SK-N-SH treated with all-trans-retinoic acid at 6 μM for 48 hours (cell line): ENCODE measurements around the gene HMGN4.
"Not testable (repeated sequence)": the region's sequence is repeated elsewhere in the genome, so short reads cannot be mapped to it uniquely, and the experiment has no call there.

Experiments used
- ATAC-seq: fragments of 200-7000 bp; cut with Tn5 transposase; 3 replicates; pipeline ENCODE4 v1.9.1; 2020; ENCODE audit warnings: mild to moderate bottlenecking, moderate library complexity
- ARNTL ChIP-seq: fragments of 450-650 bp; formaldehyde crosslinking; IDR thresholded peaks from 2 replicates; pipeline ENCODE4 v1.5.0; 2020; ENCODE audit warnings: low read depth, mild to moderate bottlenecking, moderate library complexity, borderline replicate concordance
- BACH2 ChIP-seq: fragments of 250-450 bp; sonication (Bioruptor Pico); IDR thresholded peaks from 2 replicates; pipeline ENCODE4 v1.9.0; 2021; ENCODE audit warnings: mild to moderate bottlenecking, borderline replicate concordance
- CREB5 ChIP-seq: fragments of 250-450 bp; sonication (Bioruptor Pico); IDR thresholded peaks from 2 replicates; pipeline ENCODE4 v1.5.1; 2020; ENCODE audit warnings: low read depth, mild to moderate bottlenecking, moderate library complexity
- CSDC2 ChIP-seq: fragments of 250-450 bp; sonication (Bioruptor Pico); IDR thresholded peaks from 2 replicates; pipeline ENCODE4 v1.5.0; 2020; ENCODE audit warnings: mild to moderate bottlenecking, moderate library complexity
- CSRNP3 ChIP-seq: fragments of 250-450 bp; sonication (Bioruptor Pico); IDR thresholded peaks from 2 replicates; pipeline ENCODE4 v1.5.1; 2021; ENCODE audit warnings: mild to moderate bottlenecking, moderate library complexity
- ESRRG ChIP-seq: fragments of 250-450 bp; sonication (Bioruptor Pico); IDR thresholded peaks from 2 replicates; pipeline ENCODE4 v1.6.1; 2021; ENCODE audit warnings: mild to moderate bottlenecking
- GLIS3 ChIP-seq: fragments of 250-450 bp; sonication (Bioruptor Pico); IDR thresholded peaks from 2 replicates; pipeline ENCODE4 v1.5.0; 2020; ENCODE audit warnings: mild to moderate bottlenecking, moderate library complexity
- ISL1 ChIP-seq: fragments of 250-450 bp; sonication (Bioruptor Pico); IDR thresholded peaks from 2 replicates; pipeline ENCODE4 v2.1.2; 2022; ENCODE audit warnings: mild to moderate bottlenecking, moderate library complexity
- OSR1 ChIP-seq: fragments of 250-450 bp; sonication (Bioruptor Pico); IDR thresholded peaks from 2 replicates; pipeline ENCODE4 v1.8.0; 2022; ENCODE audit warnings: moderate library complexity, mild to moderate bottlenecking, inconsistent platforms
- POU6F1 ChIP-seq: fragments of 250-450 bp; sonication (Bioruptor Pico); IDR thresholded peaks from 2 replicates; pipeline ENCODE4 v1.8.0; 2021; ENCODE audit warnings: low read depth, mild to moderate bottlenecking, moderate library complexity, borderline replicate concordance
- PPARA ChIP-seq: fragments of 250-450 bp; sonication (Bioruptor Pico); IDR thresholded peaks from 2 replicates; pipeline ENCODE4 v1.5.0; 2020; ENCODE audit warnings: mild to moderate bottlenecking, borderline replicate concordance
- RARB ChIP-seq: fragments of 250-450 bp; sonication (Bioruptor Pico); IDR thresholded peaks from 2 replicates; pipeline ENCODE4 v1.8.0; 2021; ENCODE audit warnings: mild to moderate bottlenecking, moderate library complexity
- SNAI2 ChIP-seq: fragments of 250-450 bp; sonication (Bioruptor Pico); IDR thresholded peaks from 2 replicates; pipeline ENCODE4 v1.5.0; 2020; ENCODE audit warnings: mild to moderate bottlenecking, moderate library complexity
- TCF4 ChIP-seq: fragments of 250-450 bp; sonication (Bioruptor Pico); IDR thresholded peaks from 2 replicates; pipeline ENCODE4 v1.8.0; 2021; ENCODE audit warnings: mild to moderate bottlenecking, moderate library complexity, borderline replicate concordance
- TOX ChIP-seq: fragments of 250-450 bp; sonication (Bioruptor Pico); IDR thresholded peaks from 2 replicates; pipeline ENCODE4 v1.8.0; 2021; ENCODE audit warnings: mild to moderate bottlenecking, moderate library complexity, borderline replicate concordance
- TSHZ2 ChIP-seq: fragments of 250-450 bp; sonication (Bioruptor Pico); IDR thresholded peaks from 2 replicates; pipeline ENCODE4 v1.5.0; 2020; ENCODE audit warnings: mild to moderate bottlenecking, moderate library complexity
- ZC3H10 ChIP-seq: fragments of 250-450 bp; sonication (Bioruptor Pico); IDR thresholded peaks from 2 replicates; pipeline ENCODE4 v1.5.1; 2021; ENCODE audit warnings: mild to moderate bottlenecking, moderate library complexity
- ZFP3 ChIP-seq: fragments of 250-450 bp; sonication (Bioruptor Pico); IDR thresholded peaks from 2 replicates; pipeline ENCODE4 v1.5.0; 2020; ENCODE audit warnings: mild to moderate bottlenecking, moderate library complexity
- ZFP30 ChIP-seq: fragments of 450-650 bp; formaldehyde crosslinking; IDR thresholded peaks from 2 replicates; pipeline ENCODE4 v1.5.0; 2022; ENCODE audit warnings: mild to moderate bottlenecking, moderate library complexity
- ZNF565 ChIP-seq: fragments of 450-650 bp; formaldehyde crosslinking; conservative IDR thresholded peaks from 2 replicates; pipeline ENCODE4 v1.5.0; 2020; ENCODE audit warnings: low read depth, mild to moderate bottlenecking, moderate library complexity
- ZNF70 ChIP-seq: fragments of 450-650 bp; formaldehyde crosslinking; IDR thresholded peaks from 2 replicates; pipeline ENCODE4 v1.5.0; 2020; ENCODE audit warnings: mild to moderate bottlenecking, moderate library complexity
- ZNF8 ChIP-seq: fragments of 450-650 bp; formaldehyde crosslinking; IDR thresholded peaks from 2 replicates; pipeline ENCODE4 v1.5.0; 2020; ENCODE audit warnings: mild to moderate bottlenecking, moderate library complexity
- TF ChIP-seq, protein P1 (sequence below): fragments of 250-450 bp; sonication (Bioruptor Pico); IDR thresholded peaks from 2 replicates; pipeline ENCODE4 v1.8.0; 2020; ENCODE audit warnings: mild to moderate bottlenecking, moderate library complexity, borderline replicate concordance

HMGN4 gene

GRCh38 chr6:26545627-26546026, 7.5 kb downstream of the HMGN4 start (continued):
- TF ChIP-seq POU6F1 (CRISPR knock-in tag) (no peak), TCF4 (no peak), ZNF70 (CRISPR knock-in tag) (no peak), TOX (CRISPR knock-in tag) (no peak)

DNA sequence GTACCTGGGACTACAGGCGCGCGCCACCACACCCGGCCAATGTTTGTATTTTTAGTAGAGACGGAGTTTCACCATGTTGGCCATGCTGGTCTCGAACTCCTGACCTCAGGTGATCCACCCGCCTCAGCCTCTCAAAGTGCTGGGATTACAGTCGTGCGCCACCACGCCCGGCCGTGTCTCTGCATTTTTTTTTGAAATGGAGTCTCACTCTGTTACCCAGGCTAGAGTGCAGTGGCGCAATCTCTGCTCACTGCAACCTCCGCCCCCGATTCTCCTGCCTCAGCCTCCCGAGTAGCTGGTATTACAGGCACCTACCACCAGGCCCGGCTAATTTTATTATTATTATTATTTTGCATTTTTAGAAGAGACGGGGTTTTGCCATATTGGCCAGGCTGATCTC, 9.2 kb downstream of the HMGN4 start:
- ATAC-seq: not testable (repeated sequence)

GRCh38 chr6:26550250-26550993, 12.3 kb downstream of the HMGN4 start:
- ATAC-seq: peak; percentile 58
- TF ChIP-seq ESRRG (CRISPR knock-in tag): peak; percentile 94
- peak; percentile 84 for TF ChIP-seq ZNF8 (CRISPR knock-in tag)
- TF ChIP-seq POU6F1 (CRISPR knock-in tag): peak; percentile 92; the same call in 1 of the 2 replicates
- peak; percentile 99 for TF ChIP-seq CSDC2
- TF ChIP-seq RARB (CRISPR knock-in tag): peak; percentile 94
- TF ChIP-seq ZFP3: peak; percentile 94
- TF ChIP-seq ZNF70 (CRISPR knock-in tag): peak; percentile 71
- TF ChIP-seq TOX (CRISPR knock-in tag): peak; percentile 92
- peak; percentile 96 for TF ChIP-seq ZNF565
- peak; percentile 88 for TF ChIP-seq ZC3H10
- peak; percentile 94 for TF ChIP-seq CREB5 (CRISPR knock-in tag)
- peak; percentile 40; the same call in 1 of the 2 replicates for TF ChIP-seq TCF4
- peak; percentile 88 for TF ChIP-seq ISL1
- TF ChIP-seq BACH2 (CRISPR knock-in tag): peak; percentile 98
- 0 out of 2 replicates have a peak, but pooled peaks have one; percentile 25 for TF ChIP-seq ZFP30 (CRISPR knock-in tag)
- TF ChIP-seq, protein P1, sequence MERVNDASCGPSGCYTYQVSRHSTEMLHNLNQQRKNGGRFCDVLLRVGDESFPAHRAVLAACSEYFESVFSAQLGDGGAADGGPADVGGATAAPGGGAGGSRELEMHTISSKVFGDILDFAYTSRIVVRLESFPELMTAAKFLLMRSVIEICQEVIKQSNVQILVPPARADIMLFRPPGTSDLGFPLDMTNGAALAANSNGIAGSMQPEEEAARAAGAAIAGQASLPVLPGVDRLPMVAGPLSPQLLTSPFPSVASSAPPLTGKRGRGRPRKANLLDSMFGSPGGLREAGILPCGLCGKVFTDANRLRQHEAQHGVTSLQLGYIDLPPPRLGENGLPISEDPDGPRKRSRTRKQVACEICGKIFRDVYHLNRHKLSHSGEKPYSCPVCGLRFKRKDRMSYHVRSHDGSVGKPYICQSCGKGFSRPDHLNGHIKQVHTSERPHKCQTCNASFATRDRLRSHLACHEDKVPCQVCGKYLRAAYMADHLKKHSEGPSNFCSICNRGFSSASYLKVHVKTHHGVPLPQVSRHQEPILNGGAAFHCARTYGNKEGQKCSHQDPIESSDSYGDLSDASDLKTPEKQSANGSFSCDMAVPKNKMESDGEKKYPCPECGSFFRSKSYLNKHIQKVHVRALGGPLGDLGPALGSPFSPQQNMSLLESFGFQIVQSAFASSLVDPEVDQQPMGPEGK: peak; percentile 81
- TF ChIP-seq CSRNP3: peak; percentile 94
- TF ChIP-seq GLIS3 (CRISPR knock-in tag): peak; percentile 96
- peak; percentile 99 for TF ChIP-seq SNAI2
- TF ChIP-seq PPARA (CRISPR knock-in tag): peak; percentile 98
- peak; percentile 99 for TF ChIP-seq TSHZ2 (CRISPR knock-in tag)
- peak; percentile 84; the same call in 1 of the 2 replicates for TF ChIP-seq ARNTL (CRISPR knock-in tag)
- TF ChIP-seq OSR1: peak; percentile 99
